Measurements from ENCODE around the gene GFOD1. TPM values are rescaled to one million over a fixed set of nuclear protein-coding genes. Genes with fewer than 3 reads are reported as not detected.

GFOD1 gene
- total RNA-seq, 6 experiments from 2014 or later: 2.3 to 4.7 (median 2.9) TPM

GRCh38 chr6:13319891-13320564 is 167.4 kb downstream of the GFOD1 start:
- Mint-ChIP-seq H3K36me3 (ENCODE audit: low read depth) (peaks cover 35% of the 10 kb centered on the region), H3K27me3 (ENCODE audit: insufficient read depth) (no peaks in the 10 kb centered on the region), H3K9me3 (no peaks in the 10 kb centered on the region), H3K27ac (no peak overlapping the region), H3K4me3 (no peak overlapping the region), H3K4me1 (ENCODE audit: low read depth) (no peaks in the 10 kb centered on the region)
- TF ChIP-seq CTCF (IDR thresholded peaks at IDR 0.05): no peak
- no peak for DNase-seq

GRCh38 chr6:13318821-13319220 is 168.6 kb downstream of the GFOD1 start:
- Mint-ChIP-seq H3K27ac (no peak overlapping the region), H3K4me1 (ENCODE audit: low read depth) (no peaks in the 10 kb centered on the region), H3K36me3 (ENCODE audit: low read depth) (peaks cover 35% of the 10 kb centered on the region), H3K4me3 (no peak overlapping the region), H3K9me3 (no peaks in the 10 kb centered on the region), H3K27me3 (ENCODE audit: insufficient read depth) (no peaks in the 10 kb centered on the region)
- DNase-seq: no peak
- TF ChIP-seq CTCF (IDR thresholded peaks at IDR 0.05): no peak

GRCh38 chr6:13315896-13316295 is 171.5 kb downstream of the GFOD1 start:
- no peaks in the 10 kb centered on the region for H3K9me3 Mint-ChIP-seq
- H3K36me3 Mint-ChIP-seq (ENCODE audit: low read depth): peaks cover 31% of the 10 kb centered on the region
- H3K4me3 Mint-ChIP-seq: no peak overlapping the region
- H3K27me3 Mint-ChIP-seq (ENCODE audit: insufficient read depth): no peaks in the 10 kb centered on the region
- no peak for DNase-seq
- no peaks in the 10 kb centered on the region for H3K4me1 Mint-ChIP-seq (ENCODE audit: low read depth)
- TF ChIP-seq CTCF (IDR thresholded peaks at IDR 0.05): no peak
- no peak overlapping the region for H3K27ac Mint-ChIP-seq

GRCh38 chr6:13314806-13315205 is 172.6 kb downstream of the GFOD1 start:
- H3K4me1 Mint-ChIP-seq (ENCODE audit: low read depth): no peaks in the 10 kb centered on the region
- H3K27ac Mint-ChIP-seq: no peak overlapping the region
- no peak overlapping the region for H3K4me3 Mint-ChIP-seq
- no peaks in the 10 kb centered on the region for H3K27me3 Mint-ChIP-seq (ENCODE audit: insufficient read depth)
- no peak for TF ChIP-seq CTCF (IDR thresholded peaks at IDR 0.05)
- DNase-seq: no peak
- H3K9me3 Mint-ChIP-seq: no peaks in the 10 kb centered on the region
- H3K36me3 Mint-ChIP-seq (ENCODE audit: low read depth): peaks cover 24% of the 10 kb centered on the region

- DNase-seq: no peak
- peaks cover 24% of the 10 kb centered on the region for H3K4me1 Mint-ChIP-seq (ENCODE audit: low read depth)
- H3K36me3 Mint-ChIP-seq (ENCODE audit: low read depth): peaks cover 26% of the 10 kb centered on the region
- no peak overlapping the region for H3K4me3 Mint-ChIP-seq
- H3K27ac Mint-ChIP-seq: no peak overlapping the region
- no peak for TF ChIP-seq CTCF (IDR thresholded peaks at IDR 0.05)
- no peaks in the 10 kb centered on the region for H3K27me3 Mint-ChIP-seq (ENCODE audit: insufficient read depth)
- no peaks in the 10 kb centered on the region for H3K9me3 Mint-ChIP-seq
Measured at GRCh38 chr6:13311155-13311554, 176.2 kb downstream of the GFOD1 start.
